Activated B cell treated with CpG ODN at 0.5 μM for 24 hours (primary cell): Measurements from ENCODE around the gene PWWP2B. TPM values are rescaled to one million over a fixed set of nuclear protein-coding genes. Genes with fewer than 3 reads are reported as not detected.

Source experiments
- ATAC-seq: fragments of 200-7000 bp; cut with Tn5 transposase; one replicate; pipeline ENCODE4 v1.10.0; 2021; ENCODE audit warnings: low read depth, mild to moderate bottlenecking, moderate library complexity
- CTCF ChIA-PET: fragments of 350-600 bp; sonication (Branson Sonifier 250); formaldehyde crosslinking; loops from one replicate; lab custom pipeline; 2021; ENCODE audit warnings: antibody characterized with exemption; lab: Charles Lee
- POLR2A ChIA-PET: fragments of 350-600 bp; sonication (Branson Sonifier 250); formaldehyde crosslinking; loops from one replicate; lab custom pipeline; 2021; ENCODE audit warnings: antibody characterized with exemption; lab: Charles Lee
- DNase-seq: peaks from one replicate; pipeline ENCODE4 v3.0.0; 2022
- H3K27ac Mint-ChIP-seq: one replicate; pipeline ENCODE4 v1.8.0; 2020; ENCODE audit warnings: mixed read lengths
- H3K27me3 Mint-ChIP-seq: one replicate; pipeline ENCODE4 v1.8.0; 2021; ENCODE audit warnings: mixed read lengths
- H3K36me3 Mint-ChIP-seq: one replicate; pipeline ENCODE4 v1.8.0; 2021; ENCODE audit warnings: low read depth, mixed read lengths
- H3K4me1 Mint-ChIP-seq: one replicate; pipeline ENCODE4 v1.8.0; 2021; ENCODE audit warnings: mixed read lengths
- H3K4me3 Mint-ChIP-seq: one replicate; pipeline ENCODE4 v1.8.0; 2020; ENCODE audit warnings: mild to moderate bottlenecking, mixed read lengths
- H3K9me3 Mint-ChIP-seq: one replicate; pipeline ENCODE4 v1.8.0; 2020; ENCODE audit warnings: mixed read lengths
- CTCF ChIP-seq: fragments of 200-600 bp; IDR thresholded peaks from one replicate; pipeline ENCODE4 v1.8.0; 2022; ENCODE audit warnings: antibody characterized with exemption, mild to moderate bottlenecking
- intact Hi-C: fragments of 100-400 bp; cut with micrococcal nuclease; formaldehyde crosslinking; loops from one replicate; pipeline ENCODE4 v1.15.1; 2024
- total RNA-seq: library from RNA; stranded (reverse); gene quantifications from 2 replicates; pipeline ENCODE4 v1.2.3, GENCODE V29; 2022

PWWP2B gene
- total RNA-seq, 1 donor from 2014 or later = 13.4 TPM

- intact Hi-C loops = no loop called here
- Mint-ChIP-seq H3K4me1 (peaks cover 34% of the 10 kb centered on the region), H3K9me3 (peaks cover 3% of the 10 kb centered on the region), H3K27ac (peak overlapping the region; percentile 63), H3K27me3 (no peaks in the 10 kb centered on the region), H3K36me3 (no peaks in the 10 kb centered on the region), H3K4me3 (peak overlapping the region; percentile 32)
- DNase-seq (no peak), ATAC-seq (no peak)
- TF ChIP-seq CTCF = no peak
- ChIA-PET POLR2A (no interaction called here), CTCF (interaction anchor here (0.9 kb wide), 1 partner anchor 54 kb away, joined by 3 read pairs; no protein-coding TSS in a partner anchor)
Measured at GRCh38 chr10:132393695-132394181, 3.3 kb upstream of the PWWP2B start.

- H3K27me3 Mint-ChIP-seq = no peaks in the 10 kb centered on the region
- peak overlapping the region; percentile 56 for H3K27ac Mint-ChIP-seq
- no peak overlapping the region for H3K4me3 Mint-ChIP-seq
- intact Hi-C loops = no loop called here
- H3K36me3 Mint-ChIP-seq = no peaks in the 10 kb centered on the region
- H3K4me1 Mint-ChIP-seq = peaks cover 38% of the 10 kb centered on the region
- CTCF ChIA-PET = no interaction called here
- ATAC-seq (no peak), DNase-seq (no peak)
- H3K9me3 Mint-ChIP-seq = peaks cover 3% of the 10 kb centered on the region
- POLR2A ChIA-PET = no interaction called here
- no peak for TF ChIP-seq CTCF
Measured at GRCh38 chr10:132394201-132394811, 2.7 kb upstream of the PWWP2B start.

- H3K27ac Mint-ChIP-seq = peak overlapping the region; percentile 31
- intact Hi-C loops = loop anchor here (5.0 kb wide), 1 partner anchor 413 kb away; the partner anchor contains the start of gene BNIP3
- TF ChIP-seq CTCF = no peak
- H3K9me3 Mint-ChIP-seq = peaks cover 3% of the 10 kb centered on the region
- DNase-seq (no peak), ATAC-seq (no peak)
- H3K4me1 Mint-ChIP-seq = peaks cover 46% of the 10 kb centered on the region
- ChIA-PET POLR2A (no interaction called here), CTCF (no interaction called here)
- peak overlapping the region; percentile 55 for H3K4me3 Mint-ChIP-seq
- H3K27me3 Mint-ChIP-seq = no peaks in the 10 kb centered on the region
- no peaks in the 10 kb centered on the region for H3K36me3 Mint-ChIP-seq
Measured at GRCh38 chr10:132394936-132395703, 1.9 kb upstream of the PWWP2B start.

GRCh38 chr10:132395704-132396493 is 1.1 kb upstream of the PWWP2B start:
- DNase-seq (peak; percentile 49), ATAC-seq (peak; percentile 9)
- TF ChIP-seq CTCF = no peak
- Mint-ChIP-seq H3K4me3 (peak overlapping the region; percentile 55), H3K27me3 (no peaks in the 10 kb centered on the region), H3K9me3 (peaks cover 3% of the 10 kb centered on the region), H3K4me1 (peaks cover 52% of the 10 kb centered on the region), H3K27ac (no peak overlapping the region), H3K36me3 (no peaks in the 10 kb centered on the region)
- POLR2A ChIA-PET = no interaction called here
- CTCF ChIA-PET = no interaction called here
- intact Hi-C loops = loop anchor here (1.0 to 5.0 kb wide), 5 partner anchors 50 to 414 kb away; partner anchors contain the start of genes BNIP3 and LRRC27
